Endothelial cell of hepatic sinusoid (primary cell): ENCODE measurements around the gene ELAPOR1.

Source experiments
- in situ Hi-C: cut with HindIII; loops from 2 replicates; pipeline ENCODE4 v1.10.0; 2017; ENCODE audit warnings: low sequenced_read_pairs

Gene ELAPOR1

GRCh38 chr1:109095631-109096030, 18.3 kb upstream of the ELAPOR1 start:
- in situ Hi-C loops, result no loop called here

DNA sequence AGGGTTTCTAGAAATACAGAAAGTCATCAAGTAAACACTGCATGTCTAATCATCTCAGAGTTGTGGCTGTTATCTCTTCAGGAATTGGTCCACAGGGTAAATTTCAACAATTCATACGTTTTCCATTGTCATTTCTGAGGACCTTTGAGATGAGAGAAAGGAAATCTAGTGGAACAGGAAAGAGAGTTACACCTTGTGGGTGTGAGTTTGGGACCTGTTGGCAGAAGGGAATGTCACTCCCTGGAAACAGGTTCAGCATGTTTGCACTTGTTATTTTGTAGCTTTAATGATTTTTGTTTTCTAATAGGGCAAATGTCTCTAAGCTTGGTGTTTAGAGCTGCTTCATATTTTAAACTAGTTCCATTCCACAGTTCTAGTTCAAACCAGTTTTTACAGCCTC, 17.8 kb upstream of the ELAPOR1 start:
- in situ Hi-C loops, result no loop called here

DNA sequence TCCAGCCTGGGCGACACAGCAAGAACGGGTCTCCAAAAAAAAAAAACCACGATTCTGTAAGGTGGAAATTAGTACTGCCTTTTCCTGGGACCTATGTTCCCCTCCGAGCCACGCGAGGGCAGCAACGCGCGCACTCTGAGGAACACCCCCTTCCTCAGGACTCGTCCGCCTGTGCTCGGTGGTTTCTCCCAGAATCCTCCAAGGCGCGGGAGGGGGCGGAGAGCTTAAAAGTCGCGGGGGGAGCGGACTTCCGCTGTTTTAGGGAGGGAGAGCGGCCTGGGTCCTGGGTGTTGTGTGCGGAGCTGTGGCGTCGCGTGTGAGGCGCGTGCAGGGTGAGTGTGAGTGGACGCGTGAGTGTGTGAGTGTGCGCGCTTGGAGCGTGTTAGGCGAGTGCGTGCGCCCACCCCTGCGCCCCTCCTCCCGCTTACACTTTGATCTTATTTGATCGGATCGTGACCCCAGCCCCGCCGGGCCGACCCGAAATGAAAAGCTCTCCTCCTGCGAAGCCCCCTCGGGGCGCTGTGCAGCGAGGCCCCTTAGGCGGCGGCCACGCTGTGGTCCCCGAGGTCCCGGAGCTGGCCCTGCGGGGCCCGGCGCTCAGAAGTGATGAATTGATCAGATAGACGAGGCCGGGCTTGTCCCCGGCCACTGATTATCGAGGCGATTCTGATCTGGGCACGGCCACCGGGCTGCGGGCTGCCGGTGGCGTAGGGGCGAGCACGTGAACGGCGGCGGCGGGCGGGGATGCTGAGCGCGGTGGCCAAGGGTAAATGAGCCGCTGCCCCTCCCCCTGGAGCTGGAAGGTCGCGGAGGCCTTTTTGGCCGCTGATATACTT, 13.8 kb upstream of the ELAPOR1 start:
- in situ Hi-C loops, result no loop called here

- in situ Hi-C loops, result no loop called here
Observed at GRCh38 chr1:109104364-109105151, 9.4 kb upstream of the ELAPOR1 start.

- in situ Hi-C loops, result no loop called here
Observed at GRCh38 chr1:109105881-109106280, 8.0 kb upstream of the ELAPOR1 start.

- in situ Hi-C loops, result no loop called here
Observed at GRCh38 chr1:109107785-109108184, 6.1 kb upstream of the ELAPOR1 start.

GRCh38 chr1:109109906-109110305, 4.0 kb upstream of the ELAPOR1 start:
- in situ Hi-C loops, result no loop called here

DNA sequence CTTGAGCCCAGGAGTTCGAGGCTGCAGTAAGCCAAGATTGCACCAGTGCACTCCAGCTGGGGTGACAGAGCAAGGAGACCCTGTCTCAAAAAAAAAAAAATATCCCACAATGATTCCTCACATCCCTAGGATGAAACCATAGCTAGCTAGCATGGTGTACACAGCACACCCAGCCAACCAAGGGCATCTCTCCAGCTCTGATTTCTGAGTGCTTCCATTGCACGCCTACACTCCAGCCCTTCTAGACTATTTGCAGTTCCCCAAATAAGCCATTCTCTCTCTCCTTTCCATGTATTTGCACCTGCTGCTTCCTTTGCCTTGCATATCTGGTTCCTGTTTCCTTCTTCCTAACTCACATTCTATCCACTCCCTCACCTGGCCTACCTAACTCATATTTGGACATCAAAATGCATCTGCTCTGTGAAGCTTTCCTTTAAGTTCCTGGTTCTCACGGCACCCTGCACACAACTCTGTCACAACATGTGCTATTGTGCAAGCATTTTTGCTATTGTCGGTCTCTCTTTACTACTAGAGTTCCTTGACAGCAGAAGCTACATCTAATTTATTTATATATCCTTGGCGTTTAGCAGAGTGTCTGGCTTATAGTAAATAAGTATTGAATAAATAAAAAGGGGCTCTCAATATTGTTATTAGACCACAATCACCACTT, 2.4 kb upstream of the ELAPOR1 start:
- in situ Hi-C loops, result no loop called here

DNA sequence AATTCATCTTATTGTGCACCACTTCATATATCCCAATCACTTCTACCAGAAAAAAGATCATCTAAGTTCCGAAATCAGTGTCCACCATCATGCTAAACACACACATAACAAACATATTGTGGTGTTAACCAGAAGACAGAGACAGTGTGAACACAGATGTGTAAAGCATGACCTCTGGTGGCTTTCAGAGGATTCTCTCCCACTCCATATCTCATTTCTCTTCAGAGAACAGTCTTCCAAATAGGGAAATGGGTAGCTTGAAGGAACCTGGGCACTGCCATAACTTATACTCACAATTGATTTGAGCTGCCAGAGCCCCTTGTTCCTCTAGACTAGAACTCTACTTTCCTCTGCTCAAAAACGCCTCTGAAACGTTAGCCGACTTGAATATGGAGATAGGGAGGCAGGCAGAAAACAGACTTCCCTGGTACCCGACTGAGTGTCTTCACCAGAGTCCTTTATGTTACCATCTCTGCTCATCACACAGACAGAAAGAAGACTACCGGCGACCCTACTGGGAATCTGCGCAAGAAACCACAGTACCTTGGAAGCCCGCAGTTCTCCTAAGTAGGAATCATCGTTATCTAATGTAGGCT, 1.8 kb upstream of the ELAPOR1 start:
- in situ Hi-C loops, result no loop called here

- in situ Hi-C loops, result no loop called here
Observed at GRCh38 chr1:109112652-109113285, 1.1 kb upstream of the ELAPOR1 start.

- in situ Hi-C loops, result no loop called here
Observed at GRCh38 chr1:109114342-109114674, 393 bp downstream of the ELAPOR1 start.

DNA sequence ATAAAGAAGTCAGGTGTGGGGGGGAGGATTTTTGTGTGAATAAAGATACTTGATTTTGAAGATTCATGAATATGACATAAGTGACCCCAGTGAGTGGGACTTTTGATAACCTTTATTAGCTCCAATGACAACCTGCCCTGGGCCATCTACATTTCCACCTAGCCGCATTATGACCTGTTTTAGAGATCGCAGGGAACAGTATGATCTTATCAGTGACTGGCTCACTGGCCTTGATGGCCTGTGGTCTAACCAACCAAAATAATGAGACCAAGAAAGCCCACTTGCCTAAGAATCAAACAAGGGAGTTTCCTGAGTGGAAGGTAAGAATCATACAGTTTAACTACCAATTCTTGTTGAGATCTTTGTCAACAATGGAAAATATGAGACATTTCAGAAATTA, 1.8 kb downstream of the ELAPOR1 start:
- in situ Hi-C loops, result no loop called here

DNA sequence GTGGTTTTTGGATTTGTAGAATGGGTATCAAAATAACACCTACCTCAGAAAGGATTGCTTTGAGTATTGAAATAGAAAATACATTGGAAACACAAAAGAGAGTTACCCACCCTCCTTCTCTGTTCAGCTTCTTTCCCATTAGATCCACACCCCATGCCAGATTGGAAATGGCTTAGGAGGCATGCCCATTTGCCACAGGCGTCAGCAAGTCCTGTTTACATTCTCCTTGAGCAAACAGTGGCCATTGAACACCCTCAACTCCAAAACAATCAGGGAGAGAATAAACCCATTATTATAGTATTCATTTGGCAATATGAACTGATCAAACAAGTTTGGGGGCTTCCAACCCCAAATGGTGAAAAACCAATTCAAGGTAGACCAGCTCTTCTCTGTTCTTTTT, 2.4 kb downstream of the ELAPOR1 start:
- in situ Hi-C loops, result no loop called here

DNA sequence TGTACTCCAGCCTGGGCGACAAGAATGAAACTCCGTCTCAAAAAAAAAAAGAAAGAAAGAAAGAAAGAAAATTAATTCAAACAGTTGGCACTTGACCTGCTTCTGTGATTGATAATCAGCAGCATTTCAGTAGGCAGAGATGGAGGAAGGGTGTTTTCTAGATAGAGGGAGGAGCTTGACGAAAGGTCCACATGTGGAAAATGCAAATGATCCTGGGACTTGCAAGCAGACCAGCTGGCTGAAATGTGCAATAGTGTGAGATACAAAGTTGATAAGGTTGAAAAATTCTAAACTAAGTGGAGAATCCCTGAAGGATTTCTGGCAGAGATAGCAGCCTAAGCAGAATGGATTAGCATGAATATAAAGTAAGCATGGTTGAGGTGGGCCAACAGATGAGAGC, 4.2 kb downstream of the ELAPOR1 start:
- in situ Hi-C loops, result no loop called here

GRCh38 chr1:109120356-109120755, 6.4 kb downstream of the ELAPOR1 start:
- in situ Hi-C loops, result no loop called here

GRCh38 chr1:109131059-109131458, 17.1 kb downstream of the ELAPOR1 start:
- in situ Hi-C loops, result no loop called here

GRCh38 chr1:109131800-109132199, 17.9 kb downstream of the ELAPOR1 start:
- in situ Hi-C loops, result no loop called here

DNA sequence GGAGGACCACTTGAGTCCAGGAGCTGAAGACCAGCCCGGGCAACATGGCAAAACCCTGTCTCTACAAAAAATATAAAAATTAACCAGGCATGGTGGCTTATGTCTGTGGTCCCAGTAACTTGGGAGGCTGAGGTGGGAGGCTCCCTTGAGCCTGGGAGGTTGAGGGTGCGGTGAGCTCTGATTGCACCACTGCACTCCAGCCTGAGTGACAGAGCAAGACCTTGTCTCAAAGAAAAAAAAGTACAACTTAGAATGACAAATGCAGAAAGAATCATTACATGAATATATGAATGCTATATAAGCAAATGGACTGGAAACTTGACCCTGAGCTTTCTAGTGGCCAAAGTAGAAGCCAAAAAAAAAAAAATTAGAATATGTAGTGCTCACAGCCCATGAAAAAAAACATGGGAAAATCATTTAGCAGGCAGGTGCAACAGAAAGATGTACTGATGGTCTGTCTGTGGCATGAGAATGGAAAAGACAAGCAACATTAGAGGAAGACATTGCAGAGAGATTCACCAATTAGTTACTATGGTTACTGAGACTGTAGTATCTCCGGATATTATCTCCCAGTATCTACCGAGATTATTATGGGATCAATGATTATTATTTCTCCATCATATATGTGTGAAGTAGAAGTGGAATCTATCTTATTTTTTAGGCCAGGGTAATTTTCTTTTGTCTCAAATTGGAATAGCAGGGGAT, 19.2 kb downstream of the ELAPOR1 start:
- in situ Hi-C loops, result no loop called here

DNA sequence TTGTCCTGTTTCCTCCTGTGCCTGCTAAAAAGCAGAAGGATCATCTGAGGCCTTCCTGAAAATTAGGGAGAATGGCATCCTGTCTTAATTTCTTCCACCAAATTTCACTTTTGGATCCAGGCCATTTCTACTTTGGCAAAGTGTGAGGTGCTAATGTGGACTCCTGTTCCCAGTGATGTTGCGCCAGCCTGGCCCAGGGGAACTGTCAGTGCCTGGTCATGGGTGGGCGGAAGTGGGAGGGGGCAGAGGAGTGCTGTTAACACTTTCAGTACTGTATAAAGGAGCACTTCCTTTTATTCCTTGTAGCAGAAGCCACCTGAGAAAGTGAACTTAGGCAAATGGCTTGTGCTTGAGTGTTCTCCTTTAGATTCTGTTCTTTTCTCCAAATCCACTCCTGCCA, 19.9 kb downstream of the ELAPOR1 start:
- in situ Hi-C loops, result no loop called here

DNA sequence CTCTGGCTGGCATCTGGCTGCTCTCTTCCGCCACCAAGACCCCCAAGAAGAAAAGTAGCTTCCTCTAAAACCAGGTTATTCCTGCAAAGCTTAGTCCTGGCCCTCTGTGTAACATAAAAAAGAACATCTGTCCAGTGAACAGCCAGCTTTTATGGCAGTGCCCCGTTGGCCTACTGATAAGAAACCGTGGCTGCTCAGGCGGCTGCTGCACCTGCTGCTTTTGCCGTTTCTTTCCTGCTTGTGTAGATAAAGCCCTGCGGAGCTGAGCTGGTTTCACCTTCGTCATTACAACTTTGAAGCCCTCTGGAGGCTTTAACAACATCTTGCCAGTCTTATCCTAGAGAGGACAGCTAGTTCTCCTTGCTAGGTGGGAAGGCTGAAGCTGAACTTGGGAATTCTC, 20.5 kb downstream of the ELAPOR1 start:
- in situ Hi-C loops, result no loop called here
